OCI-M2 (cell line): ENCODE measurements around the gene LDAH.

Experiments used
- DNase-seq: peaks from one replicate; lab custom pipeline; 2025; ENCODE audit not compliant: unreplicated experiment; lab: John Stamatoyannopoulos, UW

Gene LDAH

GRCh38 chr2:20640411-20641122, 182.3 kb downstream of the LDAH start:
- DNase-seq: no peak

GRCh38 chr2:20638646-20639430, 184.1 kb downstream of the LDAH start:
- DNase-seq: no peak

GRCh38 chr2:20638014-20638413, 184.9 kb downstream of the LDAH start:
- no peak for DNase-seq

DNA sequence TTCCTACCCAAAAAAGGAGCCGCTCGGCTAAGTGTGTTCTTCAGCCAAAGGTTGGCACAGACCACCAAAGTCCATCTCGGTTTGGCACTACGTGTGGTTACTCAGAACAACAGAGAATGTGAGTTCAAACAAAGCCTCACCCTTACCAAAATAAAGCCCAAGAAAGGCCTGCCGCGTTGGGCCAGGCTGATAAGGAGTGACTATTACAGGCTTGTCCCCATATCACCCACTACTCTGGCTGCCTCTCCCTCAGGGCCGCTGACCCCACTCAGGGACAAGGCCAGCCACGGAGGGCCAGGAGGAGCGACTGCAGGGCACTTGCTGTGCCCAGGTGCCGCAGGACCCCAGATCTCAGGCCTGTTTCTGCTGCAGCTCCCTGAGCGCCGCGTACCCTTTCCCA, 185.8 kb downstream of the LDAH start:
- DNase-seq: no peak

GRCh38 chr2:20635675-20636584, 187.0 kb downstream of the LDAH start:
- DNase-seq: peak; percentile 25

DNA sequence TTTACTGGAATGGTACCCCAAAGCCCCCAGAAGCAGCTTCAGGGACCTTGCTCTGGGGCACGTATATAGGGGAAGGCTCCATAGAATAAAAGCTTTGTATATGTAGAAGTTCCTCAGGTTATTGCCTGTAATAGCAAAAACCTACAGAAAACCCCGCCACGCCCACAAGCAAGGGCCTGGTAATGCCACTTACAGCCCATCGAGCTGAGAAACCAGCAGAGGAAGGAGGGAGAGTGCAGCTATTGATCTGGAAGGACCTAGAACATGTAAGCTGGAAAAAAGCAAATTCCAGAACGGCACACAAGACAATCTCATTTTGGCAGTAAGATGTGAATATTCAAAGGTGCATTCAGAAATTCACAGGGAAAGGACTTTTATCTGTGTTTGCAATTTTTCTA, 187.8 kb downstream of the LDAH start:
- no peak for DNase-seq

DNA sequence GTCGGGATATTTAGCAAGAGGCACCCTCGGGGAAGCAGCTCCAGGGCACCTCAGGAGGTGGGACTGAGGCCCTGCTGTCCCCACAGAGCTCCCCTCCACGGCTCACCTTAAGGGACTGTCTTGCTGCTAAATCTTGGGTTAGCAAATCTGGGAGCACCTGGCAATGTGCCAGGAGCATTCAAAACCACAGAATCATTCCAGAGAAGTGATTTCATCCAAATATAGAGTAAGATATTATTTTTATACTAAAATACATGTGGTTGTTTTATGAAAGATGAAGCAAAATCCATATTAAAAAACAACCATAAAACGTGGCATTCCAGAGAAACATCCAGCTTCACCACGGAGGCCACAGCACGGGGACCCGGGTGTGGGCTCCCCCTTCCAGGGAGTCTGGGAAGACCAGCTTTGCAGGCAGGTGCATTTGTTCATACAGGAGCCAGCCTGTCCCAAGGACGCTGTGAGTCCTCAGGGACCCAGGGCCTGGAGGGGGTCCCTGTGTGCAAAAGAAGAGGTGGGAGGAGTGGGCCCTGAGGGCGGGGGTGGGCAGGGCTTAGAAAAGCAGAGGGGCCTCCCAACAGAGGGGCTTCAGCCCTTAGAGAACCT, 188.3 kb downstream of the LDAH start:
- DNase-seq: no peak
